ENCODE data around the gene TRIM24.
"Not testable (repeated sequence)": the region's sequence is repeated elsewhere in the genome, so short reads cannot be mapped to it uniquely, and the experiment has no call there.

The TRIM24 gene

DNA sequence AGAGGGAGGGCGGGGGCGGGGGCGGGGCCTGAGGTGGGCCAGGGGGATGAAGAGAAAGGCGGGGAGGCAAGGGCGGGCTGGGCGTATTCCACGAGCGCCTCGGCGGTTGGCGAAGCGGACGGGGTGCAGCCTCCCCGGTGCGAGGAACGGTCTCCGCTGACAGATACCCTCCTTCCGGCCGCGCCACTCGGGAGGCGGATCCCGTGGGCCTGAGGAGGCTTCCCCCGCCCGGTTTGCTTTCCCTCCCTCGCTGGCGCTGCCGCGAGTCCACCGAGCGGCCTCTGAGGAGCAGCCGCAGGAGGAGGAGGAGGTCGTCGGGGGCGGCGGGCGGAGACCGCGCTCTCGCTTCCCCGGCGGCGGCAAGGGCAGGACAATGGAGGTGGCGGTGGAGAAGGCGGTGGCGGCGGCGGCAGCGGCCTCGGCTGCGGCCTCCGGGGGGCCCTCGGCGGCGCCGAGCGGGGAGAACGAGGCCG lies at the start of gene TRIM24:
TSS of gene TRIM24 (plus strand) at position 84 of the 473 bp plus-strand sequence. CDS start at position 374, 290 bp downstream.
- DNase-seq (ENCODE audit: low spot score), result no peak

DNA sequence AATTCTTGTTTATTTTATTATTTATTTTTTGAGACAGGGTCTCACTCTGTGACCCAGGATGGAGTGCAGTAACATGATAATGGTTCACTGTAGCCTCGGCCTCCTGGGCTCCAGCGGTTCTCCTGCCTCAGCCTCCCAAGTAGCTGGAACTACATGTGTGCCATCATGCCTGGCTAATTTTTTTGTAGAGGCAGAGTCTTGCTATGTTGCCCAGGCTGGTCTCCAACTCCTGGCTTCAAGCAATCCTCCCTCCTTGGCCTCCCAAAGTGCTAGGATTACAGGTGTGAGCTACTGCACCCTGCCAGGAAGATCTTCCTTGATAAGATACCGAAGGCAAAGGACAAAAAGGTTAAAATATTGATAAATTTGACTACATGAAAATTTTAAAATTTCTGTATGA lies 48.0 kb upstream of the TRIM24 start:
- not testable (repeated sequence) for DNase-seq (ENCODE audit: low spot score)

DNA sequence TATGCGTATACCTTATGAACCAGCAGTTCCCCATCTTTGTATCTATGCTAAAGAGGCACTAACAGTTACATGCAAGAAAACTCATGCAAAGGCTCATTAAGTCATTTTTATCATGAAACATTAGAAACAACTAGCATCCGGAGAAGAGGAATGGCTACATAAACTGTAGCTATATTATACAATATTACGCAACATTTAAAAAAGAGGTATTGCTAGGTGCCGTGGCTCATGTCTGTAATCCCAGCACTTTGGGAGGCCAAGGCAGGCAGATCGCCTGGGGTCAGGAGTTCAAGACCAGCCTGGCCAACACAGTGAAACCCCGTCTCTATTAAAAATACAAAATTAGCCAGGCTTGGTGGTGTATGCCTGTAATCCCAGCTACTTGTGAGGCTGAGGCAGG lies 47.1 kb upstream of the TRIM24 start:
- DNase-seq (ENCODE audit: low spot score), result not testable (repeated sequence)

DNA sequence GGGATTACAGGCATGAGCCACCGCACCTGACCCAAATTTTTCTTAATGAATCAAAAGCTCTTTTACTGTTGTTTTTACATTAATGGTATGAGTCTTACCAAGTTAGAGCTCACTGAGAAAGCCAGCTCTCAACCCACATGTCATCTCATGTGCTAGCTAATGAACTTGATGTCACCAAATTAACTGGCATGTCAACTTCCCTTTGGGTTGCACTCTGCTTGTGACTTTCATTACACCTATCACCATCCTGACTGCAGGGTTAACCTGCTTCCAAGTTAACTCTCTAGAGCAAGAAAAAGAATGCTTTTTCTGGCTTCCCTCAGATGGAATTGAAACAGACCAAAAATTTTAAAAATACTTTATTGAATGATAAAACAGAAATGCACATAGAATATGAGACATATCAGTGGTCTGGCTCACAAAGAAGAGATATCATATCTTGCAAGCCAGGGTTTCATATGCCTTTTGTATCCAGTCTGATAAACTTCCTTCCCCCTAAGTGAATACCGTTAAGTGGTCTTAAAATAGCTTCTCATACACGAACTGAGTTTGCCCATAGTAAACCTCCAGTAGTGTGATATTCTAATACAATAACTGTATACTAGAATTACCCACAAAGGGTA lies 42.9 kb upstream of the TRIM24 start:
- DNase-seq (ENCODE audit: low spot score), result no peak

DNA sequence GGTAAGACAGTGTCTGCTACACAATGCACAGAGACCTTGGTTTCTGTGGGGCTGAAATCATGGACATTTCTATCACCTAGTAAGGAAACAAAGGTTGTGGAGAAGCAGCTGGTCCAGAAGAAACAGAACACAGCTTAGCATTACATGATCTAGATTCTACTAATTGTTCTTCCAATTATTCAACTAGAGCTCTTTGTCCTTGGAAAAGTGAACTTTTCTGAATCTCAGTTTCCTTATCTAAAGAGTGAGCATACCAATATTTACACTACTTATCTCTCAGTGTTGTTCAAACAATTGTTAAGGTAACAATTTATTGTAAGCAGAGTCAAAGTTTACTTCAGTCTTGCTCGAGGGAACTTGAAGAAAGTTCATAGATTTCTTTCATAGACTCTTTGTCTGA lies 42.3 kb upstream of the TRIM24 start:
- DNase-seq (ENCODE audit: low spot score), result no peak

DNA sequence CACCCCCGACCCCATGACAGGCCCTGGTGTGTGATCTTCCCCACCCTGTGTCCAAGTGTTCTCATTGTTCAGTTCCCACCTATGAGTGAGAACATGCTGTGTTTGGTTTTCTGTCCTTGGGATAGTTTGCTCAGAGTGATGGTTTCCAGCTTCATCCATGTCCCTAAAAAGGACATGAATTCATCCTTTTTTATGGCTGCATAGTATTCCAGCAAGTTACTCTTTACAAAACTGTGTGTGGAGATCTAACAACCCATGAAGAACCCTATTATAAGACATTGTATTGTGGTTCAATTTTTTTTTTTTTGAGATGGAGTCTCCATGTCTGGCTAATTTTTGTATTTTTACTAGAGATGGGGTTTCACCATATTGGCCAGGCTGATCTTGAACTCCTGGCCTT lies 41.7 kb upstream of the TRIM24 start:
- DNase-seq (ENCODE audit: low spot score), result not testable (repeated sequence)

DNA sequence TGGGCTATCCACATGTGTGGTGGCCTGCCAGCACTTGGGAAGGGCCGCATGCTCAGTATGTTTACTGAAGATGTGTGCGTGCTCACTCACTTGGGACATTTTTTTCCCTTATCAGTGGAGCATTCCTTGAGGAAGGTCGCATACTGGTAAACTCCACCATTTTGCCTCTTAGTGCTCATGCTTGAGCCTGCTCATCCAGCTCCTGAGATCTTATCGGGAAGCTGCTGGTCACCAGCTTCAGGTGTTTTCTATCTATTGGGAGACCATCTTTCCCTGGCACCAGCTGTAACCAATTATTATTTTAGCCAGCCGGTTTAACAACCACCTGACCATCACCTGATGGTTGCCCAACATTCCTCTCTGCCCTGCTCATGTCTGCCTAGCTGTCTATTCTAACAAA lies 35.0 kb upstream of the TRIM24 start:
- no peak for DNase-seq (ENCODE audit: low spot score)

DNA sequence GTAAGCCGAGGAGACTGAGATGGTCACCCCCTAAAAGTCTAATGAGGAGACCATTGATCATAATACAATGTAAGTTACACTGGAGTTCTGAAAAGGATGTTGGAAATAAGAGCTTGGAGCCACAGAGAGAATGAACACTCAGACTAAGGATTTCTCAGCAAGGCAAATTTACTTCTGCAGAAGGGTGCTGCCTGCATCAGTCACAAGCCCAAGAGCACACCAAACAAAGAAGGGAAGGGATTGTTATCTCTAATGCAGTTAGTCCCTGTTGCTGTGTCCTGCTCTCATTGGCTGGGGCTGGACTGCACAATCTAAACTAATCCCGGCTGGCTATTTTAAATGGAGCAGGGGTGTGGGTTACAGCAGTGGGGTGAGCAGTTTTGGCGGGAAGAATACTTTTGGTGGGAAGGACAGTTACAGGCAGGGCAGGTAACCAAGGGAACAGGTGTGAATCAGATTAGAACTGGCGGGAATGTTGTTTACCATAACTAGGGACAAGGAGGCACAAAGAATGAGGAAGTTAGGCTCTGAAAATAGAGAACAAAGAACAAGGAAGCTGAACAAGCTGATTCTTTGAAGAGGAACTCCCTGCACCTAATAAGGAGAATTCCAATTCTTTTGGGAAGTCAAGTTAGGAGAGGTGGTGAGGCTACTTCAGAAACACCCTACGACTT lies 30.3 kb upstream of the TRIM24 start:
- no peak for DNase-seq (ENCODE audit: low spot score)

DNA sequence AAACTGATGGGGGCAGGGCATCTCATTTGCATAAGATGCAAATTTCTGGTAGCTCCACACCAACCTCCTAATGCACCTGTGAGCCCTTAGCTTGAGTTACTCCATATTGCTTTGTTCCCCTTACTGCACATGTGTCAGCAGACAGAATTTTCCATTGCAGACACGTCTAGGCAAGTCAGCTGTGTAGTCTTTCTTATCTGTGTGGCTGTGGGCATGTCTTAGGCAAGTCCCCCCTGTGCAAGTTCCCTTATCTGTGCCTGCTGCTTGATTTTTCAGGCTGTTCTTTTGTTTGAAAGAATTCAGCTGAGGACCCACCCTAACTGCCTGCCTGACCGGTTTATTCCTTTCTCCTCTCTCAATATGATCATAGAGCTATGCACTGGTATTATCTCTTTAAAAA lies 28.5 kb upstream of the TRIM24 start:
- no peak for DNase-seq (ENCODE audit: low spot score)

DNA sequence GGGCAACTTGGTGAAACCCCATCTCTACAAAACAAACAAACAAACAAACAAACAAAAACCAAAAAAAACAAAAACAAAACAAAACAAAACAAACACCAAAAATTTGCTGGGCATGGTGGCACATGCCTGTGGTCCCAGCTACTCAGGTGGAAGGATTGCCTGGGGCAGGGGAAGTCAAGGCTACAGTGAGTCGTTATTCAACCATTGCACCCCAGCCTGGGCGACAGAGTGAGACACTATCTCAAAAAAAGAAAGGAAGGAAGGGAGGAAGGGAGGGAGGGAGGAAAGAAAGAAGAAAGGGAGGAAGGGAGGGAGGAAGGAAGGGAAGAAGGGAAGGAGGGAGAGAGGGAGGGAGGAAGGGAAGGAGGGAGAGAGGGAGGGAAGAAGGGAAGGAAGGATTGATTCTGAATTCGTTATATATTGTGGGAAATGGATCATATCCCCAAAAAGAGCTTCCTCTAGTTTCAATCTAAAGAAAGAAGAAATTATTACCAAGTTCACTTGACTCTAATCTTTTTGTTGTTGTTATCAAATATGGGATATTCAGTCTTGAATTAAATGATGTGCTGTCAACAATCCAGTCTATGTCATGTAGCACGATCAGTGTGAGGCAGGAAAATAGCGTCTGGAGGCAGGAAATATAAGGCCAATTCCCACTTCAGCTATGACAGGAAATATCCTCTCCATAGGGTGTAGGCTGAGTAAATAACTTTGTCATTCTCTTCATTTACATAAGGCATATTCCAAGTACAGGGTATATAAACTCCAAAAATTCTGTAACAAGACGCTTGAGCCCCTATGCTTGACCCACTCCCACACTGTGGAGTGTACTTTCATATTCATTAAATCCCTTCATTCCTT lies 26.2 kb upstream of the TRIM24 start:
- DNase-seq (ENCODE audit: low spot score), result no peak

DNA sequence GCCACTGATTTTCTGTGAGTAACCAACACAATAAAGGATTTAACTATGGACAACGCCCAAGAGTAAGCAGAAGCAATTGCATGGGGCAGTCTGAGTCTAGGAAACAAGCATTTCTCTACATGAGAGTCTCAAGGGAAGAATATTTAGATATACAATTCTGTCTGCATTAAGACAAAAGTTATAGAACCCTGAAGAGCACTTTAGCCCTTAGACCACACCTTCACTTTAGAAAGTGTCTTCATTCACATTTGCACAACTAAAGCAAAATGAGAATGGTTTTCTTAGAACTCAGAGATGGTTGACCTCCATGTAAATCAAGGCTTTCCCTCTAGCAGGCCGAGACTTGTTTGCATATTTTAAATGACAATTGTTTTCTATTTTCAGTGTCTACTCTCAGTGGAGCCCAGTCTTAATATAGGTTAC lies 25.5 kb upstream of the TRIM24 start:
- no peak for DNase-seq (ENCODE audit: low spot score)

DNA sequence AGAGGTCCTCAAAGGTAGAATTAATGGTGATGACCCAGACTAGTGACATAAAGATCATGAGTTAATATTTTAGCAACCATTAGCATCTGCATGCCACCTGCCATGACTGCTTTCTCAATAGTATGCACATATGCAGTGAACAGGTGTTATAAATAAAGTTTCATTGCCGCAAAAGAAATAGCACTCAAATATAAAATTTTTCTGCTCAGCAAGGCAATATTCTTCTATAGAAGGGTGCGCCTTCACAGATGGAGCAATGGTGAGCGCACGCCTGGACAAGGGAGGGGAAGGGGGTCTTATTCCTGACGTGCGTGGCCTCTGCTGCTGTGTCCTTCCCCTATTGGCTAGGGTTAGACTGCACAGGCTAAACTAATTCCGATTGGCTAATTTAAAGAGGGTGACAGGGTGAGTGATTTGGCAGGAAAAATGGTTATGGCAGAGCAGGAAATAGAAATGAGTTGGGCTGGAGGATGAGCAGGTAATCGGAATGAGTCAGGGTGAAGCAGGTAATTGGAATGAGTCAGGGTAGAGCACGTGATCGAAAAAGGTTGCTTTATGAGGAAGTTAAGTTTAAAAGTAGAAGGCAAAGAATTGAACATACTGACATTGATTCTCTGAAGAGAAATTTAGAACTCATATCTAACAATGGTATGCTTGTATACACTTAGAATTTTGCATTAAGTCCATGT lies 24.7 kb upstream of the TRIM24 start:
- no peak for DNase-seq (ENCODE audit: low spot score)

DNA sequence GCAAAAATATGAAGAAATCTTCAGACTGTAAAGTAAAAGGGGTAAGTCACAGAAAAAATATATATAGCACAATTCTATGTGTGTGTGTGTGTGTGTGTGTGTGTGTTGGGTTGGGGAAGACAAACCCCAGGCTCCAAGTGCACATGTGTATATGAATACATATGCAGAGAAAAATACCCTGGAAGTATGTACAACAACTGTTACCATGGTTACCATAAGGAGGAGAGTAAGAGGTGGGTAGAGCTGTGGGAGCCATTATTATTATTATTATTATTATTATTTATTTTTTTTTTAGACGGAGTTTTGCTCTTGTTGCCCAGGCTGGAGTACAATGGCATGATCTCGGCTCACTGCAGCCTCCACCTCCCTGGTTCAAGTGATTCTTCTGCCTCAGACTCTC lies 23.7 kb upstream of the TRIM24 start:
- no peak for DNase-seq (ENCODE audit: low spot score)

DNA sequence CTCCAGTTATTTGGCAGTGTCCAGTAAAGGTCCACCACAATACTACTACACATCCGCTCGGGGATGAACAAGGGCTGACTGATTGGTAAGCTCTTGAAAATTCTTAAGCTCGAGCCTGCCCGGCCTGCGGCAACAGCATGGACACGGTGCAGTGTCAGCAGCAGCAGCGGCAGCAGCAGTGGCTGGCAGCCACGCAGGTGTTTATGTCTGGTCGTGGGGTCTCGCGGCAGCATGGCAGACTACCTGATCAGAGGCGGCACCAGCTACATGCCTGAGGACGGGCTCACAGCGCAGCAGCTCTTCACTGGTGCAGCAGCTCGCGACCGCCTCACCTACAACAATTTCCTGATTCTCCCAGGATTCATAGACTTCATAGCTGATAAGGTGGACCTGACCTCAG lies 19.6 kb upstream of the TRIM24 start:
- DNase-seq (ENCODE audit: low spot score), result no peak

DNA sequence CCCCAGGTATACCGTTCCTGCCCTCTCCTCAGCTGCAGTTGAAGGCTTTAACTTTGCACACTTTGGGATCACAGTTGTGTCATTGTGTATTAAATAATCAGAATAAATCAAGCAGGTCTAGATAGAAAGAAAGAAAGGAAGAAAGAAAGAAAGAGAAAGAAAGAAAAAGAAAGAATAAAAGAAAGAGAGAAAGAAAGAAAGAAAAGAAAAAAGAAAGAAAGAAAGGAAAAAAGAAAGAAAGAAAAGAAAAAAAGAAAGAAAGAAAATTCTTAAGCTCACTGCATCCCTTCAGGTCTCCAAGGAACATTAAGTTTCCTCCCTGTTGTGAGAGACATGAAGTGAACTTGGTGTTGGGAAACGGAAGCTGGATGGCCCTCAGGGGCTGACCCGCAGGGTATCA lies 17.2 kb upstream of the TRIM24 start:
- no peak for DNase-seq (ENCODE audit: low spot score)

DNA sequence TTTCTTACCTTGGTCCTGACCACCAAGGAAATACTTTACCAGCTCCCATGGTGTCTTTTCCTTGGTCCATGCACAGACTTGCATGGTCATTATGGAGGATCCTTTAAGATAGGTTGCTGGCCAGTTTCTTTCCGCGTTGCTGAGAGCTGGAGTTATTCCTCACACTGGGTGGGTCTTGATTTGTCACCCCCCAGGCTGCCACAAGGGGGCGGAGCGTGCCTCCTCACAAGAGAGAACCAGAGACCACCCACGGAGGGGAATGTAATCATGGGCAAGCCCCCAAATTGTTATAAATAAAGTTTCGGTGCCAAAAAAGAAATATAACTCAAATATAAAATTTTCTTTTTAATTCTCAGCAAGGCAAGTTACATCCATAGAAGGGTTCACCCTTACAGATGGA lies 10.5 kb upstream of the TRIM24 start:
- DNase-seq (ENCODE audit: low spot score), result no peak

DNA sequence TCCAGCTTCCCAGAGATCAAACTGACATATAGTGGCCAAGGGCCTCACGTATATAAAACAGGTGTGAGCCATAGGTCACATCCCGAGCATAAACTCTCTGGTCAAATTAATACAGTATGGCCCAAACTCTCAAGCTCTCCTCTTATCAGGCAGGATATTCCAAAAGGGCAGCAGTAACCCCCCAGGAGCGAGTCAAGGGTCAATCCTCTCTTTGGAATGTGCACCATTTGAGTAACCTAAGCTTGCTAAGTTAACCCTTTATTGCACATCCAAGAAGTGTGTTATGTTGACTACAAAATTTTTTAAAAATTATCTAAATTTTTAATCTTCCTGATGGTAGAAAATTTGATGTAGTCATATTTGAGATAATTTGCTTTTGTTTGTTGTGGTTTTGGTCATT lies 4.5 kb upstream of the TRIM24 start:
- no peak for DNase-seq (ENCODE audit: low spot score)

DNA sequence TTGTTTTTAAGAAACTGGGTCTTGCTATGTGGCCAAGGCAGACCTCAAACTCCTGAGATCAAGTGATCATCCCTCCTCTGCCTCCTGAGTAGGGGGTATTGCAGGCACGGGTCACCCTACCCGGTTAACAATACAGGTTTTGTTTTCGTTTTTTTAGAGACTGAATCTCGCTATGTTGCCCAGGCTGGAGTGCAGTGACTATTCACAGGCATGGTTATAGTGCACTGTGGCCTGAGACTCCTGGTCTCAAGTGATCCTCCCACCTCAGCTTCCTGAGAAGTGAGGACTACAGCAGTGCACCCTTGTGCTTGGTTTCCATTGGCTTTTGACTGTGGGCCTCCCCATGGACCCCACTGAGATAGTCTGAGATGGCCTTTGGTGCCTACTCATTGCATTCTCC lies 3.8 kb upstream of the TRIM24 start:
- DNase-seq (ENCODE audit: low spot score), result no peak

DNA sequence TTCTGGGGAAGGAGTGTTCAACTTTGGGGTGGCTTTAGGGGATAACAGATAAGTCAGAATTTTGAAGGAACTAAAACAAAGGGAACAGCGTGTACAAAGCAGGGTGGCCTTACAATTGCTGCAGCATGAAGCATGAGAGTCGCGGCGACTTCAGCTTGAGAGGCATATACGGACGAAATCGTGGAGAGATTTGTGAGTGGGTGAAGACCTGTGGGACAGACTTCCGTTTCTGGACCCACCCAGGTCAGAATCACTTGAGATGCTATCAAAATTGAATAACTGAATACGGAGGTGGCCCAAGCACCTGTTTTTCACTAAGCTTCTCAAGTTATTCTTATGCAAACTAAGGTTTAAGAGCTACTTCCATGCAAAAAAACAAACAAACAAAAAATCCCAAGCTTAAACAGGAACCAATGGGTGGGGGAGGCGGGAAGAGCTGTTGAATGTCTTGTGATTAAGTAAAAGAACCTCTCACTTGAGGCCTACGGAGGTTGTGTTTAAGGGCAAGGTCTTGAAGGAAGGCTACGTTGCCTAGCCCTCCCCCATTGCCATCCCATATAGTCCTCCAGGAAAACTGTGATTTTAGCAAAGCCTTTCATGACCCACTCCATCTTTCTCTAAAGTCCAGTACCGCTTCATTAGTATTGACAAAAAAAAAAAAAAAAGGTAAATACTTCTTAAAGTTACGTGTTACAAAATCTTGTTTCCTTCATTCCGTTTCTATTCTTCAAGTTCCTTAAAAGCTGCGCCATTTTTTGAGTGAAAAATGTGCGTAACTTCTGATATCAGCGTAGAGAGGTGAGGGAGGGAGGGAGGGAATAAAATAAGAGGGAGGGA lies 1.3 kb upstream of the TRIM24 start:
- peak; percentile 12 for DNase-seq (ENCODE audit: low spot score)

DNA sequence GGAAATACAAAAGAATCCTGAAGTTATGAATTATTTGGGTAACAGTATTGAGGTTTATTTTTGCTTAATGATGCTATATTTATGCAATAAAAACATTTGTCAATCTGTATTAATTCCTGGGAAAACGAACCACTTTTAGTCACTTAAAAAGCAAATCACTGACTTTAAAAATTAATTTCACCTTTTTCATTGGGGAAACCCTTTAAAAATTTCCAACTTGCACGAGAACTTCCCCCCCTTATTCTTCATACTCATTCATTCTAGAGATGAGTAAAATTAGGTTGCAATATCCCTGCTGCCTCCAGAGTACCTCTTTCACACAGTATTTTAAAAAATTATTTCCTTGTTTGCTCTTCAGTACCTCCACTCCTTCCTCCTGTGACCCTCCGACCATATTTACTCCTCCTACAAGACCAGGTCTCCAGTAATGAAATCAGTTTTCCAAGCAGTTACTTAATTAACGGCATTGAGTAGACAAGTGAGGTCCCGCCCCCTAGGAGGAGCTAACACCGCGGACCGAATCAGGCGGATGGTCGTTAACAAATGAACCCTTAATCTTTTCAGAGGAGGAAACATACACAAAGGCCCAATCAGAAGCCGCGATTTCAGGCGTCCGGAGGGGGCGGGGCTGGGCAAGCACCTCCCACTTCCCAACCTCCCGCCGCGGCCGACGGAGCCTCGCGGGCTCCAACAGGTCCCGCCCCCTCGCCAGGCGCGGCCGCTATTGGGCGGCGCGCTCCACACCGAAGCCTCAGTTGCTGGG lies 465 bp upstream of the TRIM24 start:
- peak; percentile 99 for DNase-seq (ENCODE audit: low spot score)

Measured in putamen (tissue), 1 donor.